Fibroblast of skin of back (primary cell): ENCODE data around the gene TRIM63.

Experiments
- DNase-seq: peaks from one replicate; pipeline ENCODE4 v3.0.0-alpha.2; 2013

TRIM63 gene

GRCh38 chr1:26084844-26085243 is 17.4 kb upstream of the TRIM63 start:
- DNase-seq: no peak

DNA sequence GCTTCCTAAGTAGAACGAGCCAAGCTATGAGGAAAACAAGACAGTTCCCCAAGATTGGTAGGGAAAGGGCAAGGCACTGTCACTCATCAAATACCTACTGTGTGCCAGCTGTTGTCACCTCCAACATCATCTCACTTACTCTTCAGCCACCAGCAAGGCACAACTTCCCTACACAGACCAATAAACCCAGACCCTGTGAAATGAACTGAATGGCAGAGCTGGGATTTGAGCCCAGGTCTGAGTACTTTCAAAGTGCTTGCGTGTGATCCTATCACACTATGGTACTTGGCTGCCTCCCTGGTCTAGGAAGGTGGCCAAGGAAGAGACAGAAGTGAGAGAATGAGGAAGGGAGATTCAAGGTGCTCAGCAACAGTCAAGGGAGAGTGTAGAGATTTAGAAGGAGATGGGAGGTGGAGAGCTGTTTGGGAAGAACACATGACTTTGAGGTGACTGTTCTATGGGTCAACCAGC is 16.7 kb upstream of the TRIM63 start:
- no peak for DNase-seq

- no peak for DNase-seq
Observed at GRCh38 chr1:26083208-26083607, 15.8 kb upstream of the TRIM63 start.

GRCh38 chr1:26082020-26082350 is 14.6 kb upstream of the TRIM63 start:
- DNase-seq: no peak

DNA sequence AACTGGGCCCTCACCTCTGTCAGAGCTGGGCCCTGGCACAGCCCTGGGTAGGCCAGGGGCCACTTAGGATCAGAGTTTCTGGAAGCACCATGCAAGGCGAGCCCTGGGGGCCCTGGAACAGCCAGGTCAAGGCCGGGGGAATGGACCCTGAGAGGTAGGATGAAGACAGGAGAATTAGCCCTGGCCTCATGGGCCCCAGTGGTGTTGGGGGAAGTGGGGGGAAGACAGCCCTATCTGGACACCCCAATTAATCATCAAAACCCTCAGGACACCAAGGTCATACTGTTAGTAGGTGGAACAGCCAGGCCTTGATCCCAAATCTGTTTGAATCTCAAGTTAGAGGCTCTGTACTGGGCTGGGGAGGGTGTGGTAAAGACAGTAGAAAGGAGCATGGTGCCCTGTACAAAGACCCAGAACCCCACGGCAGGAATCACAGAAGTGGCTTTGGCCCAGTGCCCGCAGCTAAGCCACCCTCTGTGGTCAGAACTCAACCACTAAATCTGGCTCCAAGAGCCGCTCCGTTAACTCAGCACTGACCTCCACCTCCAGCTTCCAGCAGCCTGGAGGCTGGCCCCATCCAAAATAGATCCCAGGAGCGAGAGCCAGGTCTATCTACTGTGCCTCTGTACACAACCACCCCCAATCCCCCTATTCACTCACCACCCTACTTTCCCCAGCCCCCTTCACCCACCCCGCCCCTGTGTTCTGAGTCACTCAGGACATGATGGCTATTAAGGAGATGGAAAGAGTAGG is 14.0 kb upstream of the TRIM63 start:
- DNase-seq: no peak

DNA sequence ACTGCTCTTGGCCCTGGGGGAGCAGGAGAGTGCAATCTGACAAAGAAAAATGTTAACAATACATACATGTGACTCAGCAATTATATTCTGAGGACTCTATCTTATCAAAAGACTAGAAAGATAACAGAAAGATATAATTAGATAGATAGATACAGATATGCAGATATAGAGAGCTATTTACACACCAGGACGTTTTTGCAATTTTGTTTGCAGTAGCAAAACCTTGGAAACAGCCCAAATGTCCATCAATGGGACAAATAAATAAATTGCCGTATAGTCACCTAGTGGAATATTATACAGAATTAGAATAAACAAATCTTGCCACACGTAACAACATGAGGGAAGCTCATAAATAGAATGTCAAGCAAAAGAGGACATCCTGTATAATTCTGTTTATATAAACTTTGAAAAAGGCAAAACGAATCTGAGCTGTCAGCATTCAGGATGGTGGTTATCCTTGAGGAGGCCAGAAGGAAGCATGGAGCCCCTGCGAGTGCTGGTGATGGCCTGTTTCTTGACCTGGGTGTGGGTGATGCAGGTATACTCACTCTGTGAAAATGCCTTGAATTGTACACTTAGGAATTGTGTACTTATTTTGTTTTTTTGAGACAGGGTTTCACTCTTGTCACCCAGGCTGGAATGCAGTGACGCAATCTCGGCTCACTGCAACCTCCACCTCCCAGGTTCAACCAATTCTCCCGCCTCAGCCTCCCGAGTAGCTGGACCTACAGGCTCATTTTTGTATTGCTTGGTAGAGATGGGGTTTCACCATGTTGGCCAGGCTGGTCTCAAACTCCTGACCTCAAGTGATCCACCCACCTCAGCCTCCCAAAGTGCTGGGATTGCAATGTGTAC is 12.8 kb upstream of the TRIM63 start:
- DNase-seq: no peak

DNA sequence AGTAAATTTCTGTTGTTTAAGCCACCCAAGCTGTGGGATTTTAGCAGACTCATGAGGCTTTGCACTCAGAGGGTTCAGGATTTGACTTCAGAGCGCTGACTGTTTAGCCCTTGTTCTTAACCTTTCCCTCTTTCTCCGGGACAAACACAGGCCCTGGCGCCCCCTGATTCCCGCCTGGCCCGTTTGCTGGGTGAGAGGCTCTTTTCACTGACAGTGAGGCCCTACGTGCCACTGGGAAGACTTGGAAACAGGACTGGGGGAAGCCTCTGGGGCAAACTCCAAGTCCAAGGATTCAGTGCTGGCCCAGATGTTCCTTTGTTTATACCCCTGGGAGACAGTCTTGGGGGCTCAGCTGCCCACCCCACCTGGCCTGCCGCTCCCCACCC is 11.7 kb upstream of the TRIM63 start:
- DNase-seq: no peak

- no peak for DNase-seq
Observed at GRCh38 chr1:26078286-26079177, 11.1 kb upstream of the TRIM63 start.

DNA sequence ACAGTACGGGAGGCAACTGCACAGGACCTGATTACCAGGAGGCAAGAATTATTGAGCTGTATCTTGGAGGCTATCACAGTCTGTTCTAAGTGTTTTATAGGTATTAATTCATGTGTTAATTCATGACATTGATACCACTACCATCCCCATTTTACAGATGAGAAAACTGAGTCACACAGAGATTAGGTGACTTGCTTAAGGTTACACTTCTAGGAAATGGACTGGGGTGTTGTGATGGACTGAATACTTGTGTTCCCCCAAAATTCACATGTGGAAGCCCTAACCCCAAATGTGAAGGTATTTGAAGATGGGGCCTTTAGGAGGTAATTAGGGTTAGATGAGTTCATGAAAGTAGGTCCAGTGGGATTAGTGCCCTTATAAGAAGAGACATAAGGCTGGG is 10.1 kb upstream of the TRIM63 start:
- no peak for DNase-seq

- DNase-seq: no peak
Observed at GRCh38 chr1:26075421-26076144, 8.2 kb upstream of the TRIM63 start.

DNA sequence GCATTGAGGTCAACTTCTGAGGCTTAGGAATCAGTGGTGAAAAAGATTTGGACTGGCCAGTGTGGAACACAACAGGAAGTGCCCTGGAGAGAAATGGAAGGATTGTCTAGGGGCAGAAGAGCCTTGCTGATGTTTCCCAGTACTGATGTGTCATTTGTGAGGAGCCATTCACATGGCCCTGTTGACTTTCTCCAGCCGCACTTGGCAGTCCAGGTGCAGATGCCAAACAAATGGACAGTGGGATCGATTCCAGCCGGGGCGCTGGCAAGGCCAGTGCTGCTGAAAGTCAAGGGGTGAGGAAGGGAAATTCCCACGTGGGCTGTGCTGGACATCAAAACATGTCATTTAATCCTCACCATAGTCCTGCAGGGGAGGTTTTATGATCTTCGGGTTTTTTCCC is 4.9 kb upstream of the TRIM63 start:
- no peak for DNase-seq

DNA sequence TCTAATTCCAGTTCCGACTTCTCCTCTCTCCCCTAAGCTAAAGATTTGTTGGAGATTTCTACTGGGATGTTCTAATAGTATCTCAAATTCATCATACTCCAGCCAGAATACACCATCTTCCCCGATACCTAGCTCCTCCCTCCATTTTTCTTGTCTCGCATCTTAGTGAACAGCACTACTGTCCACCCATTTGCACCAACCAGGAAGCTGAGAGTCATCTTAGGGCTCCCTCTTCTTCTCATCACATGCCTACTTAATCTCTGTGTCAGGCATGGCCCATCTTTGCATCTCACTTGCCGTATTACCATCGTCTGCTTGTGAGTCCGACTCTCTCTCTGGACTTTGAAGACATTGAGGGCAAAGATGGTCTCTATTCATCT is 3.5 kb upstream of the TRIM63 start:
- DNase-seq: no peak

DNA sequence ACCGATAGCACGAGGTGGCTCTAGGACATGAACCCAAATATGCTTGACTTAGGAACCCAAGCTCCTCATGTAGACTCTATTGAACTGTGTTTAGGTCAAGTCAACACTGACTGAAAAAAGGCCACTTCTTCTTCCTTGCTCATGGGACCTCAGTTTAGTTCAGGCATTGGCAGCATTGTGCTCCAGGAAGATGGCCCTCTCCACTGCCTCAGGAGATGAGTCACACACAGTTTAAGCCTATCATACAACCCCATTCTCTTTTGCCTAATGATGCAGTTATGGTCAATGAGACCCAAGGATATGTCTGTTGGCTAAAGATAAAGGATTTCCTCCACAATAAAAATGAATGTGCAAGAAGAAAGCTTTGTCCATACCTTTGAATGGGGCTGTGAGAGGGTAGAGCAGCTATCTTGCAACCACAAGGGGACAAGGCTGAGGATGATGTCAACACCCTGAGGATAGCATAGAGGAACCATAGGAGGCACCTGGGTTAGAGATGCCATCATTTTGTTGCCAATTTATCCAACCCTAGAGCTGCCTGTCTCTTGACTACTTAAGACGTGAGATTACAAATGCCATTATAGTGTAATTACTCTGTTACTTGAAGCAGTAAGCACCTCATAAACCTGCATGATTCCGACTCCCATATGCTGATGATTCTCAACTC is 3.0 kb upstream of the TRIM63 start:
- DNase-seq: no peak

- DNase-seq: no peak
Observed at GRCh38 chr1:26069941-26070295, 2.5 kb upstream of the TRIM63 start.

GRCh38 chr1:26066857-26067256 is 573 bp downstream of the TRIM63 start:
- no peak for DNase-seq

DNA sequence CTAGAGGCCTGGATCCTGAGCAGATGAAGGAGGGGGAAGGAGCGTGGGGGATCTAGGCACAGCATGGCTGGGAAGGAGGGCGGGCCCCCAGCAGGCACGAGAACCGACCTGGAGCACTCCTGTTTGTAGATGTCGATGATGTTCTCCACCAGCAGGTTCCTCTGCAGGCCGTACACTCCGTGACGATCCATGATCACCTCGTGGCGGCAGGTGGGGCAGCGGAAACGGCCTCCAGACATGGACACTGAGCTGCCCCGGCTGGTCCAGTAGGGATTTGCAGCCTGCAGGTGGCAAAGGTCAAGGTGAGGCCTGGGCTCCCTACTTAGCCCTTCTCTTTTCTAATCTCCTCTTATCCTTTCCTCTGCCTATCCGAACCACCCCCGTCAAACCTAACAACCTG is 1.3 kb downstream of the TRIM63 start:
- DNase-seq: no peak

- no peak for DNase-seq
Observed at GRCh38 chr1:26064553-26064952, 2.9 kb downstream of the TRIM63 start.

DNA sequence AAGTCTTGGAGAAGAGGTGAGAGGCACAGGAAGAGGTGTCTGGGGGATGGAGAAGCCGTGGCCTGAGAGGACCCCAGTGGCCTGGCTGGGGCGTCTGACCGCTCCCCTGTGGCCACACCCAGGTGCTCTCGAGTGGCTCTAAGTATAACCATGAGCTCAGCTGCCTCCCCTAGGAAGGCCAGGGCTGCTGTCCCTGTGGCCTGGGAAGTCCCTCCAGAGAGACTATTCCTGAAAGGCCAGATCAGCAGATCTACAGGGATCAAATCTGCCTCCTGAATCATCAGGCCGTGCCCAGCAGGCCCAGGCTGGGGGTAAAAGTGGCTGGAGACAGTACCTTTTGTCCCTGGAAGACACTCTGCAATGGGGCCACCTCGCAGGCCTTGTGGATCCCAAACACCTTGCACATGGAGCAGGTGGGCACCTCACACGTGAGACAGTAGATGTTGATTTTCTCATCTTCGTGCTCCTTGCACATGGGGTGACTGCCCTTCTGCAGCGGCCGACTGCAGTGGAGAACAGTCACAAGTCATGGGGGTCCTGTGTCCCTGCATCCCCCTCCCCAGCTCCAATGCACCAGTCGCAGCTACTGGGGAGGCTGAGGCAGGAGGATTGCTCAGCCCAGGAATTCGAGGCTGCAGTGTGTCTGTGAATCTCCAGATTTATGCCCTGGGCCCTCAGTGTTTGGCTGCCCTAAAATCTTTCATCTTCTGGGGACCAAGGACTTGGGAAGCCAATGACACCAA is 6.4 kb downstream of the TRIM63 start:
- DNase-seq: no peak

GRCh38 chr1:26059906-26060305 is 7.5 kb downstream of the TRIM63 start:
- no peak for DNase-seq

GRCh38 chr1:26058052-26058595 is 9.3 kb downstream of the TRIM63 start:
- no peak for DNase-seq

DNA sequence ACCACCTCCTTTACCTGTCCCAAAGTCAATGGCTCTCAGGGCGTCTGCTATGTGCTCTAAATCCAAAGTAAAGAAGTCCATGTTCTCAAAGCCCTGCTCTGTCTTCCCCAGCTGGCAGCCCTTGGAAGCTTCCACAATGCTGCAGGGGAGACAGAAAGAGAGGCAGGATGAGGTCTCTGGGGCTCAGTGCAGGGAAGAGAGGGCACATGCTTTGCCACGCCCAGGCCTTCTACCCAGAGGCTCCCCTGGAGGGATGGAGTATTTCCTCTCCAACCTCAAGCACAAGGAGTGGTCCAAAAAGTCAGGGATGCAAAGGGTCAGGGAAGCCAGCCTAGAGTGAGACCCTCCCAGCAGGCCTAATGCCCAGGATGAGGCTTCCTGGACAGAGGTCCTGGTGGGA is 10.2 kb downstream of the TRIM63 start:
- DNase-seq: no peak
